Ovary (tissue), 9 donors: ENCODE data around the gene PPP1R1A. TPM values are rescaled to one million over a fixed set of nuclear protein-coding genes. Genes with fewer than 3 reads are reported as not detected.

Experiments used
- DNase-seq, 5 donors: peaks; one replicate each; pipeline ENCODE4 v3.0.0-alpha.2; 2019 to 2020
- H3K27ac ChIP-seq, 2 donors: fragments of 200-600 bp; one replicate each; pipeline versions ENCODE4 v1.5.1 to v1.8.0; 2019 to 2022
- H3K27me3 ChIP-seq: fragments of 200-600 bp; one replicate; pipeline ENCODE4 v1.8.0; 2022
- H3K36me3 ChIP-seq: fragments of 200-600 bp; sonication (generic); one replicate; pipeline ENCODE4 v1.5.1; 2019
- H3K4me1 ChIP-seq: one replicate; pipeline ENCODE4 v1.8.1; 2013; ENCODE audit warnings: mild to moderate bottlenecking, moderate library complexity; ENCODE audit not compliant: insufficient read depth
- H3K4me3 ChIP-seq: fragments of 200-600 bp; sonication (generic); one replicate; pipeline ENCODE4 v1.5.1; 2017
- H3K9me3 ChIP-seq, 2 donors: fragments of 200-600 bp in 1 of 2; sonication (generic) in 1 of 2; one replicate each; pipeline versions ENCODE4 v1.5.1 to v1.8.1; 2013 to 2019; ENCODE audit warnings: mild to moderate bottlenecking in 1 of 2, moderate library complexity in 1 of 2
- CTCF ChIP-seq, 3 donors: fragments of 450-650 bp in 2 of 3; fragments of 200-600 bp in 1 of 3; IDR thresholded peaks; one replicate each; pipeline versions ENCODE4 v1.5.1 to v1.8.0; 2016 to 2022; ENCODE audit warnings: antibody characterized with exemption in 3 of 3, mild to moderate bottlenecking in 1 of 3
- EP300 ChIP-seq: sonication (generic); formaldehyde crosslinking; IDR thresholded peaks from one replicate; pipeline ENCODE4 v1.6.1; 2017; ENCODE audit warnings: antibody characterized with exemption
- POLR2A ChIP-seq: fragments of 450-650 bp; IDR thresholded peaks from one replicate; pipeline ENCODE4 v1.6.1; 2017; ENCODE audit warnings: antibody characterized with exemption, mild to moderate bottlenecking, moderate library complexity
- WGBS, 3 donors: extraction: QIAGEN DNeasy Blood & Tissue Kit in 1 of 3; methylation state at CpG; one replicate each; pipeline versions ENCODE4 v1.1.5 to v1.1.7; 2013 to 2017; 5-methylcytosine and 5-hydroxymethylcytosine counted together
- intact Hi-C, 4 donors: fragments of 100-400 bp; cut with DNase I; formaldehyde crosslinking; loops; one replicate each; pipeline versions ENCODE4 v1.11.0 to v1.15.1; 2022 to 2023
- polyA plus RNA-seq, 2 donors: library from polyadenylated mRNA; stranded (reverse); fragments of 200-250 nt in 1 of 2; fragments of 350-450 nt in 1 of 2; fragmentation: Illumina TruSeq in 1 of 2; extraction: RNeasy Lipid Tissue Mini Kit (QIAGEN cat#74804) in 1 of 2; gene quantifications; one replicate each; pipeline ENCODE4 v1.2.3, GENCODE V29; 2013 to 2014
- total RNA-seq, 7 donors: library from RNA; depleted of rRNA in 2 of 7; stranded (reverse); fragments of >200 nt in 2 of 7; fragmentation: NEBNext Ultra II Directional in 3 of 7; extraction: Animal tissue kit (Norgen Biotek cat#: 25700) in 3 of 7; gene quantifications; one replicate each; pipeline versions ENCODE4 v1.1.0 to v1.2.4, GENCODE V29; 2016 to 2023
- donor health status: DM: no; HTN: no; CAD: no; lungs with moderate emphysema.
- donor health status: DM: no; HTN: no; CAD: no.
- donor health status: Bipolar disorder and iron deficiency.
- donor health status: DM: yes; HTN: yes; CAD: no.
- donor health status: DM: no; HTN: no; CAD: no.
- donor health status: DM: yes; HTN: yes; CAD: no.

The PPP1R1A gene
- total and polyA plus RNA-seq, 9 donors: 2.0 to 25.2 (median 6.2) TPM

DNA sequence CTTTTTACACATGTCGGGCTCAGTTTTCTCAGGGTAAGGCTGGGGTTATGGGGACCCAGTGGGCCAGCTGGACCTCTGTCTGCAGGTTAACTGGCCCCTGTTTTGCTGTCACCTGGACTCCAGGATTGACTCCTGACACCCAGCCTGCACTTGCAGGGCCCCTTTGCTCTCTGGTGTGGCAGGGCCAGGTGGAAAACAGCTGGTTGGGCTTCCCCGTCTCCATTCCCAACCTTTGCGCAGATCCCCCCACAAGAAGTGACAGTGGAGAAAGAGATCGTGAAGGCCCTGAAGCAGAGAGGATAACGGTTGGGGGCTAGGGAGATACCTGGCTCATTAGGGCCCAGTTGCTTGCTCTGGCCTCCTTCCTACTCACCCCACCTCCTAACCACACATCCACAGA is 1.5 kb upstream of the PPP1R1A start:
- no peaks in the 10 kb centered on the region for H3K4me1 ChIP-seq
- WGBS, 3 donors: 75 to 78% (median 76%) methylated on average over 5 of the region's 5 CpGs

GRCh38 chr12:54588890-54589267 is 420 bp upstream of the PPP1R1A start:
- Histone ChIP-seq H3K4me1 (no peaks in the 10 kb centered on the region), H3K27ac (peak overlapping the region in 1 of 2 donors; percentile 62), H3K9me3 (no peaks in the 10 kb centered on the region), H3K4me3 (peak overlapping the region; percentile 48), H3K27me3 (no peaks in the 10 kb centered on the region), H3K36me3 (no peaks in the 10 kb centered on the region)
- 16 to 18% (median 17%) methylated on average over 13 of the region's 13 CpGs for WGBS, 3 donors
- DNase-seq: no peak
- intact Hi-C loops: loop anchor here in 2 of 4 donors (10.0 kb wide), 2 partner anchors 366 to 376 kb away; no protein-coding TSS in a partner anchor
- TF ChIP-seq EP300: no peak
- no peak for TF ChIP-seq CTCF (IDR thresholded peaks at IDR 0.05)
- TF ChIP-seq POLR2A: no peak

More for the DNA sequence above, 1.5 kb upstream of the PPP1R1A start:
- no peak for DNase-seq
- Histone ChIP-seq H3K27me3 (no peaks in the 10 kb centered on the region), H3K9me3 (no peaks in the 10 kb centered on the region), H3K27ac (no peak overlapping the region), H3K4me3 (no peak overlapping the region), H3K36me3 (no peaks in the 10 kb centered on the region)
- TF ChIP-seq EP300 (no peak), POLR2A (no peak), CTCF (IDR thresholded peaks at IDR 0.05) (no peak)
- intact Hi-C loops: loop anchor here in 2 of 4 donors (10.0 kb wide), 2 partner anchors 365 to 375 kb away; no protein-coding TSS in a partner anchor

DNA sequence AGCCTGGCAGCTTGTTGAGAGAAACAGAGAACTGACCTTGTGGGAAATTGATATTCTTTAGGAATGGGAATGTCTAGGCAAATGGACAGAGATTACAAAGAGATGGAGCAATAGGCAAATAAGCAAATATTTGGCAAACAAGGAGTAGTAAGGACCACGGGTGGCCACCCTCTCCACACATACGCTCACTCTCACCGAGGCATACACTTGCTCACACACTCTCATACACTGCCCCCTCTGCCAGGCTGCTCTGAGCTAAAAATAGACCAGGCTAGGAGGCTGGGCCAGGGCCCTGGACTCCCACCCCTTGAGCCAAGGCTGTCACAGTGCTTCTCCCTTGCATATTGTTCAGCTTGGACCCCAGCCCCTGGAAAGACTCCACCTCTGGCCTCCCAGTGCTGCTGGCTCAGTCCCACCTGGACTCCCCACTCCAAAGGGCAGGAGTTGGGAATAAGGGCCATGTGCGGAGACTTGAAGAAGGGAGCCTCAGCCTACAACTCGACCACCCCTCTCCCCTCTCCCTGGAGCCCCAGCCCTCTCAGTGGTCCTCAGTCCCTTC is 1.1 kb downstream of the PPP1R1A start:
- no peaks in the 10 kb centered on the region for H3K4me1 ChIP-seq
- DNase-seq: peak; percentile 36 to 61 (median 56)
- peak overlapping the region; percentile 48 for H3K4me3 ChIP-seq

GRCh38 chr12:54586620-54587019 is 1.8 kb downstream of the PPP1R1A start:
- Histone ChIP-seq H3K4me1 (no peaks in the 10 kb centered on the region), H3K36me3 (no peaks in the 10 kb centered on the region), H3K4me3 (no peak overlapping the region), H3K27me3 (no peaks in the 10 kb centered on the region), H3K27ac (peak overlapping the region in 1 of 2 donors; percentile 62), H3K9me3 (no peaks in the 10 kb centered on the region)
- intact Hi-C loops: loop anchor here in 2 of 4 donors (10.0 kb wide), 2 partner anchors 368 to 378 kb away; no protein-coding TSS in a partner anchor
- TF ChIP-seq CTCF (IDR thresholded peaks at IDR 0.05) (no peak), POLR2A (no peak), EP300 (no peak)
- 77 to 85% (median 81%) methylated on average over 2 of the region's 2 CpGs for whole genome bisulfite sequencing, 3 donors
- DNase-seq: no peak

More for the DNA sequence above, 1.1 kb downstream of the PPP1R1A start:
- WGBS, 3 donors: 37 to 47% (median 41%) methylated on average over 5 of the region's 5 CpGs
- TF ChIP-seq POLR2A (no peak), CTCF (IDR thresholded peaks at IDR 0.05) (no peak), EP300 (no peak)
- H3K27ac ChIP-seq: peak overlapping the region; percentile 44 to 62
- H3K27me3 ChIP-seq: no peaks in the 10 kb centered on the region
- intact Hi-C loops: loop anchor here in 2 of 4 donors (10.0 kb wide), 2 partner anchors 367 to 377 kb away; no protein-coding TSS in a partner anchor
- no peaks in the 10 kb centered on the region for H3K9me3 ChIP-seq
- H3K36me3 ChIP-seq: no peaks in the 10 kb centered on the region
